Measurements from ENCODE around the gene TMEM272. TPM values are rescaled to one million over a fixed set of nuclear protein-coding genes. Genes with fewer than 3 reads are reported as not detected.

Gene TMEM272
- total and polyA plus RNA-seq, 9 of the 15 experiments (the other 6 are each of a cell fraction or from before 2014, with no cell fraction given), result 0.04 to 0.16 (median 0.06) TPM; not detected in 2

DNA sequence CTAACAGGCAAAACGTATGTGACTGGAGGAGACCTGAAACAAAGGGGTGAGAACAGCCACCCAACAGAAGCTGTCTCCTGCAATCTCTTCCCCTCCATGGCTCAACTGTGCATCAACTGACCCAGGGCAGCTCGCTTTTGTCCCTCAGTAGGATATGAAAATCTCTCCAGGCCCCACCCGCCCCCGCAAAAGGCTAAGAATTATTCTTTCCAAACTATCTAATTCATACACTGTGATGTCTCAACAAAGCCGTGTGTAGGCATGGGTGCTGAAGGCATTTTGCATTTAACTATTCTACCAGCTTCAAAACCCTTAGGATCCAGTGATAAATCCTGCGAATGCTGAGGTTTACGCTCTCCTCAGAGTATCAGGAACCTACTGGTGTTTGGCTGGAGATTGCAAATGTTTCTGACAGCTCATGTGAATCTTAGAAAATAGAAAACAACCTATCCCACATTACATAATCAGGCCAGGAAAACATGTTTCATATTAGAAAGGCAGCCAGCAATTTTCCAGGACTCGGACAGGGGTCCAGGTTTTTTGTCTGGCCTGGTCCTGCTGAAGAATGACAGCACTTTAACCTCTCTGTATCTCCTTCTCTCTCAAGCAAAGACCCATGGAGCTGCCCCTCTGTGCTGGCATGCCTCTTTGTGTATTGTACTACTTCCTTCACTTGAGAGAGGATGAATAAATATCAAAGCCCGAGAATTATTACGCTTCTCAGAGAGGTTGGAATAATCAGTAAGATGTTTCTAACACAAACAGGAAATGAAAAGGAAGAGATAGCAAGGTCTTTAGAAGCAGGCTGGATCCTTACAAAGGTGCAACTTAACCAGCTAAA lies 58.3 kb downstream of the TMEM272 start (continued):
- TF ChIP-seq CTCF (IDR thresholded peaks at IDR 0.05 in 2 of 3, conservative IDR thresholded peaks at IDR 0.05 in 1 of 3; ENCODE audit: insufficient read depth in 2 of 3, low read depth in 1 of 3, low read length in 3 of 3) (no peak), MED1 (CRISPR knock-in tag; IDR thresholded peaks at IDR 0.05; ENCODE audit: borderline replicate concordance) (no peak), CTBP1 (IDR thresholded peaks at IDR 0.05; ENCODE audit: borderline replicate concordance) (0 out of 2 replicates have a peak, but pooled peaks have one; percentile 5), ZNF77 (CRISPR knock-in tag; IDR thresholded peaks at IDR 0.05) (no peak), ZNF24 (IDR thresholded peaks at IDR 0.05) (no peak), HDAC2 (IDR thresholded peaks at IDR 0.05) (0 out of 2 replicates have a peak, but pooled peaks have one; percentile 1), HNRNPL (IDR thresholded peaks at IDR 0.05; ENCODE audit: low read depth, low read length) (no peak)
- TF ChIP-seq, protein P1, sequence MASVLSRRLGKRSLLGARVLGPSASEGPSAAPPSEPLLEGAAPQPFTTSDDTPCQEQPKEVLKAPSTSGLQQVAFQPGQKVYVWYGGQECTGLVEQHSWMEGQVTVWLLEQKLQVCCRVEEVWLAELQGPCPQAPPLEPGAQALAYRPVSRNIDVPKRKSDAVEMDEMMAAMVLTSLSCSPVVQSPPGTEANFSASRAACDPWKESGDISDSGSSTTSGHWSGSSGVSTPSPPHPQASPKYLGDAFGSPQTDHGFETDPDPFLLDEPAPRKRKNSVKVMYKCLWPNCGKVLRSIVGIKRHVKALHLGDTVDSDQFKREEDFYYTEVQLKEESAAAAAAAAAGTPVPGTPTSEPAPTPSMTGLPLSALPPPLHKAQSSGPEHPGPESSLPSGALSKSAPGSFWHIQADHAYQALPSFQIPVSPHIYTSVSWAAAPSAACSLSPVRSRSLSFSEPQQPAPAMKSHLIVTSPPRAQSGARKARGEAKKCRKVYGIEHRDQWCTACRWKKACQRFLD (CRISPR knock-in tag; IDR thresholded peaks at IDR 0.05), result 0 out of 2 replicates have a peak, but pooled peaks have one; percentile 4
